NCI-H187 (cell line): Measurements from ENCODE around the gene RPTOR.
"Not testable (repeated sequence)": the region's sequence is repeated elsewhere in the genome, so short reads cannot be mapped to it uniquely, and the experiment has no call there.

ENCODE experiments used
- DNase-seq, 2 experiments: peaks; one replicate each; lab custom pipeline; 2025; lab: John Stamatoyannopoulos, UW

RPTOR gene

DNA sequence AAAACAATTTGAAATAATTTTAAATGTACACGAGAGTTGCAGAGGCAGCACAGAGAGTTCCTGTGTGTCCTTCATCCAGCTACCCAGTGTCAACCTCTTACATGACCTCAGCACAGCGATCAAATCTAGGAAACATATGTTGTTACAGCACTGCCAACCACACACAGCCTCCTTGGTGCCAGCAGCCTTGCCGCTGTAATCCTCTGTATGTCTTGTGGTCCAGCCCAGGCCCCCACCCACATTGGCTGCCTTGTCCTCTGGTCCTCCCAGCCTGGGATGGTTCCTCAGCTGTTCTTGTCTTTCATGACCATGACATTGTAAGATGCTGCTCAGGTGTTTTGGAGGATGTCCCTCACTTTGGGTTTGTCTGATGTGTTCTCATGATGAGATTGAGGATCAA, 178.0 kb downstream of the RPTOR start:
- DNase-seq = no peak

DNA sequence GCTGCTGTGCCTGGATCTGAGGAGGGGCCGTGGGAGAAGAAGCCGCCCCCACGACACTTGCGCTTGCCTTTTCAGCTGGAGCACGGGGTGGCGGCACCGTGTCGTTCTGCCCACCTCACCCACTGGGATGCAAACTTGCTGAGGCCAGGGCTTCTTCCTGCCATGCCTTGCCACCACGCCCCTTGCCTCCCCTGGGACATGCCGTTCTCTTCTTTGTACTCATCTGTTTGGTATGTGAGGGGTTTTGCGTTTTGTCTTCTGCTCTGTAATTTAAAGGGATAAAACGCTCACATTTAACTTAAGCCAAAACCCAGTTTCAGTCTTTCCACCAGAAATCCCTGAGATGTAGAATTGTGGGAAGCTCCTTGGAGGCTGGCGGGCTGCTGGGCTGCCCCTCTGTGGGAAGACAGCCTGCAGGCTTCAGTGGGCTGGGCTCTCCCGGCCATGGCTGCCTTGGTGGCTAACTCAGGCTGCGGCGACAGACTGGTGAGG, 180.2 kb downstream of the RPTOR start:
- DNase-seq = no peak

DNA sequence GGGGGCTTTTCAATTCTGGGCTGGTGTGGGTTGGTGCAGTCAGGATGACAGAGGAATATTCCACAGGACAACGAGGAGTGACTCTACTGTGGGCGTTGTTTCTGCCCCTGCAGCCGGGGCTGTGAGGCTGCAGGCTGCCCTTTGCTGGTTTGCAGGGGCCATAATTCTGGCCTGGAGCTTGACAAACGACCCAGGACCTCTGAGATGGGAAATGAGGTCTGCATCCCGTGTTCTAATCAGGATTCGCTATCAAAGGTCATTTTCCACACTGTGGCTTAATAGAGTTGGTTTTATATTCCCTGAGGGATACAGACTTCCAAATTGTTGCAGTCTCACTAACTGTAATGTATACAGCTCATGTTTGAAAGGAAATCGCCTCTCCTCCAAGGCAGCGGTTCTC, 180.9 kb downstream of the RPTOR start:
- DNase-seq = no peak

DNA sequence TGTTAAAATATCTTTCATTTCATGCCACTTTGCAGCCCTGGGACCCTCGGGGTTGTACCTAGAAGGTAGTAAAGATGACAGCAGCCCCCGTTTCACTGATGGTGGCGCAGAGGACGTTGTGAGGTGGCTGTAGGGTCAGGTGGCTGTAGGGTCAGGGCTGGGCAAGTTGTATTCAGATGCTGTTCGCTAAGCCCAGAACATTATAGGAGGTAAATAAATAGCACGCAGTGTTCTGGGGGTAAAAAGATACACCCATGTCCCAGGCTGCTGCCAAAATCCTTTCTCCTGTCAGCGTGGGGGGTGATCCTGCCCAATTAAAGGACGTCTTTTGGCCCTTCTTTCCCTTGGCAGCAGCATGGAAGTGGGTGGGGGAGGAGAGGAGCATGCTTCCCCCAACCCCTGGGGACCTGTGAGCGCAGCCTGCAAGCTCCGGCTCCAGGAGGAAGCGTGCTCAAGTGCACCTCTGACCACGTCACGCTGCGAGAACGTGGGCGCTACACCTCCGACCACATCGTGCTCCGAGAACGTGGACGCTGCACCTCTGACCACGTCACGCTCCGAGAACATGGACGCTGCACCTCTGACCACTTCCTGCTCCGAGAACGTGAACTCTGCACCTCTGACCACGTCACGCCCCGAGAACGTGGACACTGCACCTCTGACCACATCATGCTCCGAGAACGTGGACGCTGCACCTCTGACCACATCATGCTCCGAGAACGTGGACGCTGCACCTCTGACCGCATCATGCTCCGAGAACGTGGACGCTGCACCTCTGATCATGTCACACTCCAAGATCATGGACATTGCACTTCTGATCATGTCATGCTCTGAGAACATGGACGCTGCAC, 182.1 kb downstream of the RPTOR start:
- DNase-seq = no peak

DNA sequence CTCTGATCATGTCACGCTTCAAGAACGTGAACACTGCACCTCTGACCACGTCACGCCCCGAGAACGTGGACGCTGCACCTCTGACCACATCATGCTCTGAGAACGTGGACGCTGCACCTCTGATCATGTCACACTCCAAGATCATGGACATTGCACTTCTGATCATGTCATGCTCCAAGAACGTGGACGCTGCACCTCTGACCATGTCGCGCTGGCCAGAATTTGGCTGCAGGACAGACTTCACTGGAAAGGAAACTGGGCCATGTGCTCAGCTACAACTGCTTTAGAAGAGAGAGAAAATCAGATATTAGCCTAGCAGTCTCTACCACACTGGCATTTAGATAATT, 182.7 kb downstream of the RPTOR start:
- DNase-seq = no peak

DNA sequence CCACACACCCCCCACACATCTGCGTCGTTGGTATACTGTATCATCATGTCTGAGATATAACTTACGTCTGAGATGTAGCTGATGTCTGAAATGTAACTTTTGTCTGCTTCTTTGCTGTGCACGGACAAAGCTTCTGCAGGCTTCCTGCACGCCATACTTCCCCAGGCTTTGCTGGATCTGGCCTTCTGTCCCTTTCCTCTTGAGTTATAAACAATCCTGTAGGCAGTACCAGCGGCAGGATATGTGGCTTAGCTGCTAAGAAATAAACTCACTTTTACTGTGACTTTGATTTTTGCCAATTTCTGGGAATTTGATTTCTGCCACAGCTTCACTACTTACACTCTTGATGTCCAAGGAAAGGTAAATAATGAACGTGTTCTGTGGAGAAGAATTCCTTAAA, 184.4 kb downstream of the RPTOR start:
- DNase-seq = no peak

DNA sequence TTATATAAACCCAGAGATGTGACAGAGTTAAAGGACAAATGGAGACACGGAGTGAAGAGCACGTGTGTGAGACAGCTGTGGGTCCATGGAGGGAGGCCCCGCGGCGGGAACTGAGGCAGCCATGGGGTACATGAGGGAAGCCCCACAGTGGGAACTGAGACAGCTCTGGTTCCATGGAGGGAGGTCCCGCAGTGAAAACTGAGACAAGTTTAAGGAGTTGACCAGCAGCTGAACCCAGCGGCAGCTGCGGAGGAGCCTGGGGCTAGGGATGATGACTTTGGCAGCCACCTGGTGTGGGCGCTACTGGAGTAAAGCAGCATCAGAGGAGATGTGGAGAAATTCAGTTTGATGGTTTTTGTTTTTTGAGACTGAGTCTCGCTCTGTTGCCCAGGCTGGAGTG, 185.1 kb downstream of the RPTOR start:
- no peak for DNase-seq

DNA sequence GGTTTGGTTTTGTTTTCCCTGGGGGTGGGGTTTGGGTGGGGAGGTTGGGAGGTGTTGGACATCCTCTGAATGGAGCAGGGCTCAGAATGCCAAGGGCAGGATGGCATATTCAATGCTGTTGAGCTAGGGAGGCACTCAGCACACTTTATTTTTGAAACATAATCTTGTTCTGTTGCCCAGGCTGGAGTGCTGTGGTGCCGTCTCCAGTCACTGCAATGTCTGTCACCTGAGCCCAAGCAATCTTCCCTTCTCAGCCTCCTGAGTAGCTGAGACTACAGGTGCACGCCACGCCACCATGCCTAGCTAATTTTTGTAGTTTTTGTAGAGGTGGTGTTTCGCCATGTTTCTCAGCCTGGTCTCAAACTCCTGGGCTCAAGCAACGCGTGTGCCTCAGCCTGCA, 186.1 kb downstream of the RPTOR start:
- peak; percentile 59 to 79 for DNase-seq

DNA sequence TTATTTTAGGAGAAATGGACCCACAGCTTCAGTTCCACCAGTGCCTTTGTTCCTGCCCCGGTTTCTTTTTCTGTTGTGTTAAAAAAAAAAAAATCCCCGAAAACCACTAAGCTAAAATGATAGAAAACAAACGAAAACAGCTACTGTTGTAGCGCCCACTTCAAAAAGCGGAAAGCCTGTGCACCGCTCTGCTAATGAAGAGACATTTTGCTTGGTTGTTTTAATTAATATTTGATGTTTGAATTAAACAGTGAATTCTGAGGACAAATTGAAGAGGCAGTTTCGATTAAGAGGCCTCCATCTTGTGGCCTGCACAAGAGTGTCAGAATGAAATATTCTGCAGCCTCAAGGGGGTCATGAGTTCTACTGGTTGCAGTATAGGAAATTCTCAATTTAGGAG, 186.7 kb downstream of the RPTOR start:
- no peak for DNase-seq

DNA sequence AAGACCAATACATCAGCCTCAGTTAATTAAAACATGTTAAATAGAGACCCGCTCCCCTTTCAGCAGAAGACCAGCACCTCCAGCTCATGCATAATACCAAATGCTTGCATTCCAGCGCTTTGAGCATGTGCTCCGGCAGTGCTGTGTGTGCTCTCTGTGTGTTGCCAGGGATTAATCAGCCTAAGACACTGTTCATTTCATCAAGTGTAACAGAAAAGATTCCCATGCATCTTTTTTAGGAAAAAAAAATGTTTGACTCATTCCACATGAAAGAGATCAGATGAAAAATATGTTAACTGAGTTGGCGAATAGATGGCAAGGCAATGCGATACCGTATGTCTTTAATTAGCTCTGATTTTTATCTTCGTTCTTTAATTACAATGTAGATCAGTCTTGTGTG, 187.6 kb downstream of the RPTOR start:
- DNase-seq = no peak

DNA sequence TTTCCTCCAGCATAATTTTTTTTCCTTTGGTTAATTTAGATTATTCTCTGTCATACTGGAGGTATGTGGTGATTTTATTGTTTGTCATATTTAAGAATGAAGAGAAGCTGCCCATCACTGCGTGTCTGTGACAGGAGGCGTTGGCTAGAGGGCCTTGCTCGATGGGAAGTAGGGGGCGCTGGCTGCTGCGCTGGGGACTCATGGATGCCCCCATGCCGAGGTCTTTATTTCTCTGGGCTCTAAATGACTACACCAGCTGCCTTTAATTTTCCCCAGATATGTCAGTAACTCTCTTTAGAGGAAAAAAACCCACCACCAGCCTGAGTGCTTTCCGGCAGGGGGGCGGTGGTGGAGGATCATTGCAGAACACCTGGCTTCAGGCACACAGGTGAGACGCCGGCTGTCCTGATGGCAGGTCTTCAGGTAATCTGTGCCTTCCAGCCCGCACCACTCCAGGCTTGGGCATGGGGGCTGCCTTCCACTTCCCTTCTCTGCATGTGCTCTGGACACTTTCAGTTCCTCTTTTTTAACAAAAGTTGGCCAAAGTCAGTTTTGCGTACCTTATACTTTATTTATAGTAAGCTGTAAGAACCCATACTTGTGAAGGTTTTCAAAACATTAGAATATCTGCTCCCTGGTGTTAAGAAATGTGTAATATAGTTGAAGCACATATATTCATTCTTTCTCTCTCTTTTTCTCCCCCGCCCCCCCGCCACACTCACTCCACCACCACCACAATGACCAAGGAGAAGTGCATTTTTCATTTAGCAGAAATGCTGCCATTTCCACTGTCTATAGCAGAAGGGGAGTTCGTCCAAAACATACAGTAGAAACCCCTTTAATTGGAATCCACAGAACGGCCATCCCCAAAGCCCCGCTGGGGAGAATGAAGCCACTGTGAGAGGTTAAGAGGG, 192.7 kb downstream of the RPTOR start:
- peak in 1 of 2 experiments; percentile 49 for DNase-seq

DNA sequence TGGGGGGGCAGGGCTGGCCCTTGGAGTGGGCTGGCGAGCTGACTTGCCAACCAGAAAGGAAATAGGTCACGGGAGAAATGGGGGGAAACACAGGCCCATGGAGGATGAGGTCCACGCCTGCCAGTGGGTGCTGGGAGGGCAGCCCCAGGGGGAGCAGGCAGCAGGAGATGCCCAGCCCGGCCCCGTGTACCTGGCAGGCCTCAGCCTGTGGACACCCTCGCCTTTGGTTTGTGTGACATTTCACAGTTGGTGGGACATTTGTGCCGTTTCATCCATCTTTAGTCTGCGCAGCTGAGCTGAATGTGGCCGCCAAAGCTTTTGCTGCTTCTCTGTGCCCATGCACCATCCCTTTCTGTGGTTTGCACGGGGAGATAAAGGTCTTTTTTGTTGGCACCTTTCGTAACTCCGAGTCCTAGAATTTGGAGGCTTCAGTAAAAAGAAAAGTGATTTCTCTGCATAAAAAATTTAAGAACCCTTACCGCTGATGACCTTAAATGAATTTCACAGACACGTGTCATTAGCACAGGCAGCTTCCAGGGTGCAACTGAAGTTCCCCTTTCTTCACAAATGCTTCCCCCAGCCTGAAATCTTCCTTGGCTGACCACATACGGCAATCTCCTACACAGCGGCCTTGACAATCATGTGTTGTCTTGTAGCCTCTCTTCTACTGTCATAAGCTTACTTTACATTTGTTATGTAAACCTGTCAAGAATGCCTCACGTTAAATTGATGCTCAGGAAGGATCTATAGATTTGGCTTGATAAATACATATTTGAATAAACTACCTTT, 193.6 kb downstream of the RPTOR start:
- DNase-seq = no peak

DNA sequence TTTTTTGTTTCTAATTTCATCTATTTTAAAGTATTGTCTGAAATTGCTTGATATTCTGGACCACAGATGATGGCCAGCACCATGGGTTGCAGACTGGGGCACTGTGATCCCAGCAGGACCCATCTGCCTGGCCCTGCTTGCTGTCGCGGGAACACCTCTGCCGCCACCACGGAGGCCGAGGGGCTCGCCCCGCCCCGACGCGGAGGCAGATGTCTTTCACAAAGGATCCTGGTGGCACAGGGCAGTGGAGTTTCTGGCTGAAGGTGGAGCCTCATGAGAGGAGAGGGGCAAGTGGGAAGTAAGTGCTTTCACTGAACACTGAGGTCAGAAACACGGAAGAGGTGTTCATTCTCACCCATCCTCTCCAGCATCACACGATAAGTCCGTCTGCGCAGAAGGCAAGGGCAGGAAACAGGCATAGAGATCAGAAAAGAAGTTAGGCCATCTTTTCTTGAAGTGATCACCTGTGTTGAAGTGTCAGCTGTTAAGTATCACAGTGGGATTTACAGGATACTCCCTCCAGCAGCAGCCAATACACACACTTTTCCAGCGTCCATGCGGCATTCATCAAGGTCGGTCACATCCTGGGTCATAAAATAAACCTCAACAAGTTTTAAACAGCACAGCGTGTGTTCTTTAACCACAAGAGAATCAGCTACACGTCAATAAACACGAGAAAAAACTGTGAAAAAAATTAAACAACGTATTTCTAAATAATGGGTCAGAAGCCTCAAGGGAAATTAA, 194.5 kb downstream of the RPTOR start:
- DNase-seq = peak in 1 of 2 experiments; percentile 62

DNA sequence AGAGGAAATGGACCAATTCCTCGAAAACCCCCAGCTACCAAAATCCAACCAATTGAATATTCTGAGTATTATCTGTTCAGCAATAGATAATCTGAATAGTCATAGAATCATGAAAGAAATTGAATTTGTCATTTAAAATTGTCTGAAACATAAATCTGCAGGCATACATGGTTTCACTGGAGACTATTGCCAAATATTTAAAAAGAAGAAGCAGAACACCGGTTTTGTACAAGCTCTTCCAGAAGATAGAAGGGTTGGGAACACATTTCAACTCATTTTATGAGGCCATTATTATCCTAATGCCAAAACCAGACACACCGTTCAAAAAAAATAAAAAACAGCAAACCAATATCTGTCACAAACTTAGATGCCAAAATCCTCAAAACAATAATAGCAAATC, 195.5 kb downstream of the RPTOR start:
- no peak for DNase-seq

DNA sequence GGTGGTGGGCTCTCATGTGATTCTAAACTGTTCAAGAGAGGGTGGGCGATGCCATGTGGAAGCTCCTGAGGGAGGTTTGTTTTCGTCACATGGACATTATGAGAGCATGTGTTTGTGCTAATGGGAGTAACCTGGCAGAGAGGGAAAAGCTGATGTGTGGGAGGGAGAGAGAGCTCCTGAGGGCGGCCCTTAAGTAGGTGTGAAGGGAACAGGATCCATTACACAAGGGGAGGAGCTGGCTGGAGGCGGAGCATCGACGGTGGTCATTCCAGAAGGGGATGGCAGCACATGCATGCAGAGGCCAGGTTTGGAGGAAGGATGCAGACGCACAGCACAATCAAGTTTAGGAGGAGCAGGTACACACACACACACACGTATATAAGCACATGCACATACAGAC, 197.5 kb downstream of the RPTOR start:
- DNase-seq = no peak

DNA sequence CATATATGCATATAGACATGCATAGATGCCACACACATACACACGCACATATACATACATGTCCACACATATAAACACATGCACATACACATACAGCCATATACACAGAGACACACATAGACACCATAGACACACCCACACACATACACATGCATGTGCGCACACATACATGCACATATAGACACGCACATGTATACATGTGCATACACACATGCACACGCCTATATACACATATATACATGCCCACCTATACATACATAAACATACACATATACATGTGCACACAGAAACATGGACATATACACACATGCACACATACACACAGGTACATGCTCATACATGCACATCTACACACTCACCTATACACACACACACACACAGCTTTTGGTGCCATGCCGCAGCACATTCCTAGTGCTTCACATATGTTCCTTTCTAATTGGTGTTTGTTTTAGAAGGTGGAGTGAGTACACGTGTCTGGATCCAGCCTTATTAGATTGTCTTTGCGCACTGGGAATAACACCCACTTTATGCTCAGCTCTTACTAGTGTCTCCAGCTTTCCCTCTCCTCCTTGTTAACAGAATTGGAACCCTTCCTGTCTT, 198.0 kb downstream of the RPTOR start:
- DNase-seq = no peak

DNA sequence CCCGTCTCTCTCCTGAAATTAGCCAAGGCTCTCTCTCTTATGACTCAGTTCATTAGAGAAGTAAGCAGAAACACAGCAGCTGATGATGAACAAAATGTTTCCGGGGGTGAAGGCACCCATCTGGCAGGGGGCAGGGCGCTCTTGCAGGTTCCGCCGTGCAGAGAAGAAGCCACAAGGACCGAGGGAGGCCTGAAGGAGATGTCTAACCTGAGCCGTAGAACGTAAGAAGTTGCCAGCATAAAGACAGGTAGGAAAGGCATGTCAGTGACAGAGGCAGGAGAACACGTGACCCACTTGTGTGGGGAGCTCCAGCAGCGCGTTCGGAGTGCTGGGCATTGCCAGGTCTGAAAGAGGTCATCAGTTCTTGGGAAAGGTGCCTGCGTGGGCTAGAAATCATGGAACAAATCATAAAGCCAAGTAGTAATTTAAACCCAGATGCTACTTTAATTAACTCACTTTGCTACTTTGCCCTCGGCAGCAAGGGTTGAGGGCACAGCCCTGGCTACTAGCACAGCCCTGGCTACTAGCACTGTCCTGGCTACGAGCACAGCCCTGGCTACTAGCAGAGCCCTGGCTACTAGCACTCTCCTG, 198.6 kb downstream of the RPTOR start:
- peak; percentile 25 to 37 for DNase-seq

DNA sequence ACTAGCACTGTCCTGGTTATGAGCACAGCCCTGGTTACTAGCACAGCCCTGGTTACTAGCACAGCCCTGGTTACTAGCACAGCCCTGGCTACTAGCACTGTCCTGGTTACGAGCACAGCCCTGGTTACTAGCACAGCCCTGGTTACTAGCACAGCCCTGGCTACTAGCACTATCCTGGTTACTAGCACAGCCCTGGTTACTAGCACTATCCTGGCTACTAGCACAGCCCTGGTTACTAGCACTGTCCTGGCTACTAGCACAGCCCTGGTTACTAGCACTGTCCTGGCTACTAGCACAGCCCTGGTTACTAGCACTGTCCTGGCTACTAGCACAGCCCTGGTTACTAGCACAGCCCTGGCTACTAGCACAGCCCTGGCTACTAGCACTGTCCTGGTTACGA, 199.3 kb downstream of the RPTOR start:
- DNase-seq = not testable (repeated sequence)

DNA sequence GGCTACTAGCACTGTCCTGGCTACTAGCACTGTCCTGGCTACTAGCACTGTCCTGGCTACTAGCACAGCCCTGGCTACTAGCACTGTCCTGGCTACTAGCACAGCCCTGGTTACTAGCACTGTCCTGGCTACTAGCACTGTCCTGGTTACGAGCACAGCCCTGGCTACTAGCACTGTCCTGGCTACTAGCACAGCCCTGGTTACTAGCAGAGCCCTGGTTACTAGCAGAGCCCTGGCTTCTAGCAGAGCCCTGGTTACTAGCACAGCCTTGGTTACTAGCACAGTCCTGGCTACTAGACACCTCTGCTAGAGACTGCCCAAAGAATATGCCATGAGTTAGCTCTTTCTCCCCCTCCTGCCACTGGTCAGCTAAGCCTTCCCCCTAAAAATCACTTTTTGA, 200.1 kb downstream of the RPTOR start:
- not testable (repeated sequence) for DNase-seq

DNA sequence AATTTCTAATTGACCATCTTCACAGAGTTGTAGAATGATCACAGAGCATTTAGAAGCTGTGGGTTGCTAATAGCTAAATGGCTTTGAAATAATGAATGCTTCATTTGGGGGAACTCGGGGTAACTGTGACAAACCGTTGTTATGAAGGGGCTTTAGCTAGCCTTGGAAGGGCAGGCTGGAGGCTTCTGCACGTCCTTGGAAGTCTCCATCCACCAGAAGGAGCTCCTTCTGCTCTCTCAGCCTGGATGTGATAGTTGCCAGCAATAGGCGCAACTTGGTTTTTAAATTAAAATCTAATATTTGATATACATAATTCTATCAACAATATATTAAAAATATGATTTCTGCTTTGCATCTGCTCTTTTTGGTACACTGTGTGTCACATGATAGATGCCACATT, 200.5 kb downstream of the RPTOR start:
- no peak for DNase-seq
